Measurements from ENCODE around the gene IL17RE.
A peak's percentile ranks its signal among the peaks of the same experiment; 100 is the strongest.
"Not testable (repeated sequence)": the region's sequence is repeated elsewhere in the genome, so short reads cannot be mapped to it uniquely, and the experiment has no call there.

IL17RE gene

GRCh38 chr3:9891072-9891622, 11.5 kb upstream of the IL17RE start:
- ATAC-seq: no peak
- Mint-ChIP-seq H3K27ac (peak overlapping the region; percentile 98), H3K9me3 (no peaks in the 10 kb centered on the region), H3K4me3 (peak overlapping the region; percentile 95), H3K27me3 (no peaks in the 10 kb centered on the region), H3K36me3 (peaks cover 34% of the 10 kb centered on the region), H3K4me1 (peaks cover 39% of the 10 kb centered on the region)

GRCh38 chr3:9893739-9894138, 8.9 kb upstream of the IL17RE start:
- no peak for ATAC-seq
- Mint-ChIP-seq H3K27ac (no peak overlapping the region), H3K4me3 (no peak overlapping the region), H3K36me3 (peaks cover 34% of the 10 kb centered on the region), H3K4me1 (peaks cover 49% of the 10 kb centered on the region), H3K9me3 (no peaks in the 10 kb centered on the region), H3K27me3 (no peaks in the 10 kb centered on the region)

GRCh38 chr3:9895715-9896114, 6.9 kb upstream of the IL17RE start:
- H3K27me3 Mint-ChIP-seq, H3K27ac Mint-ChIP-seq, H3K9me3 Mint-ChIP-seq, ATAC-seq, H3K4me3 Mint-ChIP-seq: not testable (repeated sequence)
- Mint-ChIP-seq H3K36me3 (peaks cover 34% of the 10 kb centered on the region), H3K4me1 (peaks cover 49% of the 10 kb centered on the region)

GRCh38 chr3:9896755-9897407, 5.8 kb upstream of the IL17RE start:
- ATAC-seq, H3K4me3 Mint-ChIP-seq, H3K27me3 Mint-ChIP-seq, H3K9me3 Mint-ChIP-seq, H3K27ac Mint-ChIP-seq: not testable (repeated sequence)
- Mint-ChIP-seq H3K4me1 (peaks cover 40% of the 10 kb centered on the region), H3K36me3 (peaks cover 28% of the 10 kb centered on the region)

GRCh38 chr3:9897408-9898372, 5.0 kb upstream of the IL17RE start:
- Mint-ChIP-seq H3K9me3 (no peaks in the 10 kb centered on the region), H3K27me3 (no peaks in the 10 kb centered on the region), H3K4me3 (no peak overlapping the region), H3K36me3 (peaks cover 22% of the 10 kb centered on the region), H3K4me1 (peaks cover 32% of the 10 kb centered on the region), H3K27ac (peak overlapping the region; percentile 20)
- ATAC-seq: no peak

- Mint-ChIP-seq H3K4me1 (peaks cover 30% of the 10 kb centered on the region), H3K4me3 (no peak overlapping the region), H3K27ac (peak overlapping the region; percentile 20), H3K36me3 (peaks cover 12% of the 10 kb centered on the region), H3K9me3 (no peaks in the 10 kb centered on the region), H3K27me3 (no peaks in the 10 kb centered on the region)
- no peak for ATAC-seq
Observed at GRCh38 chr3:9898467-9899241, 4.0 kb upstream of the IL17RE start.

GRCh38 chr3:9899289-9899791, 3.3 kb upstream of the IL17RE start:
- peaks cover 7% of the 10 kb centered on the region for H3K36me3 Mint-ChIP-seq
- no peak overlapping the region for H3K27ac Mint-ChIP-seq
- H3K9me3 Mint-ChIP-seq: no peaks in the 10 kb centered on the region
- ATAC-seq: no peak
- H3K4me3 Mint-ChIP-seq: no peak overlapping the region
- no peaks in the 10 kb centered on the region for H3K27me3 Mint-ChIP-seq
- peaks cover 24% of the 10 kb centered on the region for H3K4me1 Mint-ChIP-seq

GRCh38 chr3:9900965-9901415, 1.7 kb upstream of the IL17RE start:
- H3K27ac Mint-ChIP-seq, H3K4me3 Mint-ChIP-seq, H3K27me3 Mint-ChIP-seq, H3K9me3 Mint-ChIP-seq, H3K36me3 Mint-ChIP-seq, ATAC-seq: not testable (repeated sequence)
- H3K4me1 Mint-ChIP-seq: peaks cover 16% of the 10 kb centered on the region

- Mint-ChIP-seq H3K4me3 (no peak overlapping the region), H3K27me3 (no peaks in the 10 kb centered on the region), H3K36me3 (no peaks in the 10 kb centered on the region), H3K9me3 (no peaks in the 10 kb centered on the region), H3K4me1 (peaks cover 16% of the 10 kb centered on the region), H3K27ac (no peak overlapping the region)
- no peak for ATAC-seq
Observed at GRCh38 chr3:9901967-9902366, 681 bp upstream of the IL17RE start.

GRCh38 chr3:9903238-9903624, 583 bp downstream of the IL17RE start:
- no peaks in the 10 kb centered on the region for H3K9me3 Mint-ChIP-seq
- H3K27me3 Mint-ChIP-seq: no peaks in the 10 kb centered on the region
- ATAC-seq: no peak
- H3K27ac Mint-ChIP-seq: no peak overlapping the region
- H3K36me3 Mint-ChIP-seq: no peaks in the 10 kb centered on the region
- H3K4me3 Mint-ChIP-seq: no peak overlapping the region
- peaks cover 12% of the 10 kb centered on the region for H3K4me1 Mint-ChIP-seq

- Mint-ChIP-seq H3K4me1 (peaks cover 6% of the 10 kb centered on the region), H3K27me3 (no peaks in the 10 kb centered on the region), H3K9me3 (no peaks in the 10 kb centered on the region), H3K4me3 (no peak overlapping the region), H3K36me3 (no peaks in the 10 kb centered on the region), H3K27ac (no peak overlapping the region)
- ATAC-seq: no peak
Observed at GRCh38 chr3:9903904-9904303, 1.3 kb downstream of the IL17RE start.

GRCh38 chr3:9906480-9906879, 3.8 kb downstream of the IL17RE start:
- ATAC-seq: no peak
- H3K4me3 Mint-ChIP-seq: no peak overlapping the region
- no peaks in the 10 kb centered on the region for H3K36me3 Mint-ChIP-seq
- no peak overlapping the region for H3K27ac Mint-ChIP-seq
- H3K4me1 Mint-ChIP-seq: peaks cover 15% of the 10 kb centered on the region
- H3K9me3 Mint-ChIP-seq: no peaks in the 10 kb centered on the region
- peaks cover 6% of the 10 kb centered on the region for H3K27me3 Mint-ChIP-seq

GRCh38 chr3:9908286-9908685, 5.6 kb downstream of the IL17RE start:
- H3K4me3 Mint-ChIP-seq: no peak overlapping the region
- H3K4me1 Mint-ChIP-seq: peaks cover 12% of the 10 kb centered on the region
- peaks cover 22% of the 10 kb centered on the region for H3K27me3 Mint-ChIP-seq
- no peak for ATAC-seq
- no peak overlapping the region for H3K27ac Mint-ChIP-seq
- no peaks in the 10 kb centered on the region for H3K36me3 Mint-ChIP-seq
- no peaks in the 10 kb centered on the region for H3K9me3 Mint-ChIP-seq

GRCh38 chr3:9909221-9910013, 6.8 kb downstream of the IL17RE start:
- no peak overlapping the region for H3K4me3 Mint-ChIP-seq
- peaks cover 28% of the 10 kb centered on the region for H3K27me3 Mint-ChIP-seq
- no peaks in the 10 kb centered on the region for H3K9me3 Mint-ChIP-seq
- H3K27ac Mint-ChIP-seq: no peak overlapping the region
- ATAC-seq: peak; percentile 55
- H3K4me1 Mint-ChIP-seq: peaks cover 9% of the 10 kb centered on the region
- H3K36me3 Mint-ChIP-seq: no peaks in the 10 kb centered on the region
